G401.6 (cell line): Measurements from ENCODE around the gene PRG3.
"Not testable (repeated sequence)": the region's sequence is repeated elsewhere in the genome, so short reads cannot be mapped to it uniquely, and the experiment has no call there.

Experiments used
- FAIRE-seq: peaks from 2 replicates; lab custom pipeline; 2012; peaks lifted over from hg19 to GRCh38; lab: Jason Lieb, UNC

Gene PRG3

GRCh38 chr11:57387289-57388030 lies 6.5 kb upstream of the PRG3 start:
- FAIRE-seq: no peak

GRCh38 chr11:57386178-57386940 lies 5.4 kb upstream of the PRG3 start:
- no peak for FAIRE-seq

- FAIRE-seq: no peak
These were observed 1.2 kb downstream of the PRG3 start for GRCh38 chr11:57379732-57380131.

- FAIRE-seq: no peak
These were observed 2.8 kb downstream of the PRG3 start for GRCh38 chr11:57378186-57378585.

- FAIRE-seq: no peak
These were observed 3.8 kb downstream of the PRG3 start for GRCh38 chr11:57377107-57377506.

GRCh38 chr11:57376095-57377090 lies 4.6 kb downstream of the PRG3 start:
- no peak for FAIRE-seq

- no peak for FAIRE-seq
These were observed 5.5 kb downstream of the PRG3 start for GRCh38 chr11:57375490-57375889.

GRCh38 chr11:57374966-57375365 lies 6.0 kb downstream of the PRG3 start:
- no peak for FAIRE-seq

GRCh38 chr11:57373146-57373545 lies 7.8 kb downstream of the PRG3 start:
- FAIRE-seq: no peak

- FAIRE-seq: no peak
These were observed 10.0 kb downstream of the PRG3 start for GRCh38 chr11:57370941-57371340.

GRCh38 chr11:57370251-57370650 lies 10.7 kb downstream of the PRG3 start:
- no peak for FAIRE-seq

GRCh38 chr11:57368845-57369232 lies 12.1 kb downstream of the PRG3 start:
- FAIRE-seq: no peak

GRCh38 chr11:57368106-57368844 lies 12.7 kb downstream of the PRG3 start:
- FAIRE-seq: no peak

- FAIRE-seq: no peak
These were observed 15.9 kb downstream of the PRG3 start for GRCh38 chr11:57364851-57365660.

- FAIRE-seq: no peak
These were observed 17.5 kb downstream of the PRG3 start for GRCh38 chr11:57363131-57364080.

GRCh38 chr11:57361926-57362325 lies 19.0 kb downstream of the PRG3 start:
- no peak for FAIRE-seq

GRCh38 chr11:57361420-57361819 lies 19.5 kb downstream of the PRG3 start:
- not testable (repeated sequence) for FAIRE-seq

GRCh38 chr11:57360991-57361390 lies 20.0 kb downstream of the PRG3 start:
- no peak for FAIRE-seq

- FAIRE-seq: no peak
These were observed 20.9 kb downstream of the PRG3 start for GRCh38 chr11:57359896-57360690.
